Glomerular visceral epithelial cell (primary cell): Measurements from ENCODE around the gene RNF40.
"Not testable (repeated sequence)": the region's sequence is repeated elsewhere in the genome, so short reads cannot be mapped to it uniquely, and the experiment has no call there.

Source experiments
- DNase-seq: peaks from one replicate; pipeline ENCODE4 v3.0.0-alpha.2; 2016; ENCODE audit errors: extremely low spot score

Gene RNF40

DNA sequence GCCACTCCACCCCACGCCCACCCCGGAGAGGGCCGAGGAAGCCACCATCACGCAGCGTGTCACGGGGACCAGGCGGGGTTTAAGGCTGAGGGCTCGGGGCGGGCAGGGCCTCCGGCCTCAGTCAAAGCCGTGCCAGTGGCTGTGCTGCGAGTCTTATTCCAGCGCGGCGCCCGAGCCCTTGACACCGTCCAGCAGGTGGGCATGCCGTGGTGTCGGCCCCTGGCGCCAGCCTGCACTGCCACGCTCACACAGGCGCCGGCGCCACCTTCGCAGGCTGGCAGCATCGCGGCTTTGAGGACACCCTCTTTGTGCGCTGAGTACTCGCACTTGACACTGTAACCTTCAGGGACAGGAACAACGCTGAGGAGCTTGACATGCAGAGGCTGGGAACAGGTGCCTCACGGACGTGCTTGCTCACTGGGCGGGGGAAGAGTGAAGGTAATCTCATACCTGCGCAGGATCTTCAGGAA is 58.9 kb downstream of the RNF40 start:
- DNase-seq: no peak

DNA sequence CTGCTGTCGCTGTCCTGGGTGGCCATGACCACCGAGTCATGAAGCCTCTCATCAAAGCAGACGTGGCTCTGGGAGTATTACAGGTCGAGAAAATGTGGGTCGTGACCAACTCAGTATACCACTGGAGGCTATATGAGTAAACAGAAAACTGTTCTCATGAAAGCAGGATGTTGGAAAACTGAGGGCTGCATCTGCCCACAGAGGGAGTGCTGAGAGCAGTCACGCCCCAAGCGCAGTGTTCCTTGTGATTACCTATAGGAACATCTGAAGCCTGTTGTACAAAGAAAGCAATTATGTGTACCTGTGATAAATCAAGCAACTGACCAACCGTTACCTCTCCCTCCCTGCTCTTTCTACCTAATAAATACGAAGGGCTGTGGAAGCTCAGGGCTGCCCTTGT is 59.3 kb downstream of the RNF40 start:
- DNase-seq: not testable (repeated sequence)

DNA sequence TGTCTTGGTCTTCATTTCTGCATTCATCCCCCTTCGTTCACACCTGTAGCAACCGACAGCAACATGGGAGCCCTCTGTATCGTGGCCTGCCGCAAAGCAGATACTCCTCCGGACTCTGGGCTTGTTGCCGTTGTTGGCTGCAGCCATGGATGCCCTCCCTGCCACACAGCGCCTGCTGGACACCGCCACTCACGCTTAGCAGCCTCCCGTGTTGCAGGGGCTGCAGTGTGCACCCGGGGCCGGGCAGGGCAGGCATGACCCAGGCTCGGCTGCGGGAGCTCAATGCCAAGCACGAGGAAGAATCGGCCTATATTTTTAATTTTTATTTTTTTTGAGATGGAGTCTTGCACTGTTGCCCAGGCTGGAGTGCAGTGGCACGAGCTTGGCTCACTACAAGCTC is 59.8 kb downstream of the RNF40 start:
- no peak for DNase-seq
